Neural progenitor cell (in vitro differentiated cells): ENCODE data around the gene RAE1. TPM values are rescaled to one million over a fixed set of nuclear protein-coding genes. Genes with fewer than 3 reads are reported as not detected.

Experiments used
- DNase-seq: peaks from one replicate; pipeline ENCODE4 v3.0.0-alpha.2; 2016; ENCODE audit warnings: low spot score
- H2AFZ ChIP-seq: fragments of 200-600 bp; sonication (generic); replicated peaks from 2 replicates; pipeline ENCODE4 v1.6.1; 2016; ENCODE audit warnings: antibody characterized with exemption
- H3F3A ChIP-seq: fragments of 200-600 bp; sonication (generic); 2 replicates; pipeline ENCODE4 v1.6.1; 2016; ENCODE audit warnings: antibody characterized with exemption, low read depth
- H3K27ac ChIP-seq: fragments of 200-600 bp; sonication (generic); 2 replicates; pipeline ENCODE4 v1.5.1; 2016; ENCODE audit warnings: mild to moderate bottlenecking
- H3K27me3 ChIP-seq: fragments of 200-600 bp; sonication (generic); 2 replicates; pipeline ENCODE4 v1.6.1; 2016; ENCODE audit warnings: mild to moderate bottlenecking, moderate library complexity
- H3K36me3 ChIP-seq: fragments of 200-600 bp; sonication (generic); 2 replicates; pipeline ENCODE4 v1.5.1; 2016
- H3K4me1 ChIP-seq: fragments of 200-600 bp; sonication (generic); 2 replicates; pipeline ENCODE4 v1.6.1; 2016; ENCODE audit warnings: mixed run types
- H3K4me2 ChIP-seq: fragments of 200-600 bp; sonication (generic); 2 replicates; pipeline ENCODE4 v1.6.1; 2016
- H3K4me3 ChIP-seq: fragments of 200-600 bp; sonication (generic); 2 replicates; pipeline ENCODE4 v1.5.1; 2016
- H3K79me2 ChIP-seq: fragments of 200-600 bp; sonication (generic); 2 replicates; pipeline ENCODE4 v1.6.1; 2016; ENCODE audit warnings: low read depth
- H3K9ac ChIP-seq: fragments of 200-600 bp; sonication (generic); 2 replicates; pipeline ENCODE4 v1.6.1; 2016
- H3K9me3 ChIP-seq: fragments of 200-600 bp; sonication (generic); 2 replicates; pipeline ENCODE4 v1.5.1; 2016; ENCODE audit warnings: low read depth
- H4K20me1 ChIP-seq: fragments of 200-600 bp; sonication (generic); 2 replicates; pipeline ENCODE4 v1.6.1; 2016; ENCODE audit warnings: low read depth
- H3K27ac Mint-ChIP-seq: 3 replicates; pipeline ENCODE4 v1.8.0; 2021; ENCODE audit warnings: mixed read lengths
- H3K27me3 Mint-ChIP-seq: 2 replicates; pipeline ENCODE4 v1.8.0; 2022; ENCODE audit warnings: low read depth, mild to moderate bottlenecking, inconsistent platforms, moderate library complexity, mixed read lengths; ENCODE audit not compliant: insufficient read depth
- H3K36me3 Mint-ChIP-seq: 3 replicates; pipeline ENCODE4 v1.8.0; 2021; ENCODE audit warnings: mixed read lengths
- H3K4me1 Mint-ChIP-seq: 3 replicates; pipeline ENCODE4 v1.8.0; 2021; ENCODE audit warnings: mixed read lengths
- H3K4me3 Mint-ChIP-seq: 3 replicates; pipeline ENCODE4 v1.8.0; 2021; ENCODE audit warnings: mild to moderate bottlenecking, moderate library complexity, mixed read lengths
- H3K9me3 Mint-ChIP-seq: 3 replicates; pipeline ENCODE4 v1.8.0; 2020; ENCODE audit warnings: mixed read lengths
- EZH2 ChIP-seq: fragments of 200-600 bp; sonication (generic); IDR thresholded peaks from 2 replicates; pipeline ENCODE4 v1.6.1; 2017; ENCODE audit warnings: antibody characterized with exemption, mild to moderate bottlenecking, moderate library complexity
- EZH2phosphoT487 ChIP-seq: fragments of 200-600 bp; sonication (generic); IDR thresholded peaks from 2 replicates; pipeline ENCODE4 v1.6.1; 2017; ENCODE audit warnings: antibody characterized with exemption
- total RNA-seq: library from RNA; depleted of rRNA; stranded (reverse); fragments of >200 nt; gene quantifications from 2 replicates; pipeline ENCODE4 v1.2.3, GENCODE V29; 2015; ENCODE audit warnings: low replicate concordance
- TF ChIP-seq, protein P1 (sequence below): fragments of 200-600 bp; sonication (generic); IDR thresholded peaks from 2 replicates; pipeline ENCODE4 v1.5.1; 2017; ENCODE audit warnings: antibody characterized with exemption, mild to moderate bottlenecking

The RAE1 gene
- total RNA-seq, 1 donor from 2014 or later: 77.6 TPM

DNA sequence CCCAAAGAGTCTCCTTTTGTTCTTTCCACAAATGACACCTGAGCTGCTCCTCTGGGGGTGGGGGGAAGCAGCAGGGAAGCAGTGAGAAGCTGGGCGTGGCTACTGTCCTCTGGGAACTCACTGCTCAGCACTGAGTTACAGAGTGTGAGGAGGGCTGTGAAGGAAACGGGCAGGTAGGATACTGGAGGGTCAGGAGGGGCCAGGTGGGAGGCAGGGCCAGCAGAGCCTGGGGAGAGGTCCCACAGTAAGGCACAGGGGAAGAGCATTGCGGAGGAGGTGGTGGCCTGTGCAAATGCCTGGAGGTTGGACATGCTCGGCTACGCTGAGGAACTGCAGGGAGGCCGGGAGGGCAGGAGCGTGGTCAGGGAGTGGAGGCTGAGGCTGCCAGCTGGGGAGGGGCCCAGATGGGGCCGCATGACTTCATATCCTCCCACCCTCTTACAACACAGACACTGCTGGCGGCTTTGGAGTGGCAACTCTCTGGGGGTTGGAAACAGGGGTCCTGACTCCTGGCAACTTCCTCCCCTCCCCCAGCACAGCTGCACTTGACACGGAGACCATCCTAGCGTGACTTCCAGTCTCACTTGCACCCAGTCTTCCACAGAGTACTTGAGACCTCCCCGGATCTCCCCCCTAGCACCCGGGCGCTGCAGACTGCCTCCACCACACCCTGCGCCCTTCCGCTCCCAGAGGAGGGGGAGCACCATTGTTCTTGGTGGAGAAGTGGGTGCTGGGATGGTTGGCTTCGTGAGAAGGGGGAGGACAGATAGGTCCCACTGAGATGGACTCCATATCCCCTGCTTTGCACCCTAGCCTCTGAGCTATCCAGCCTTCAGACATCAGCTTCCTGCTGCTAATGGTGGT lies 74.3 kb downstream of the RAE1 start:
- no peak overlapping the region for H3K4me3 ChIP-seq
- no peaks in the 10 kb centered on the region for H3F3A ChIP-seq
- H3K79me2 ChIP-seq: no peaks in the 10 kb centered on the region
- DNase-seq: peak; percentile 28
- peaks cover 10% of the 10 kb centered on the region for H3K4me1 ChIP-seq
- Mint-ChIP-seq H3K27ac (no peak overlapping the region), H3K36me3 (no peaks in the 10 kb centered on the region), H3K9me3 (no peaks in the 10 kb centered on the region), H3K27me3 (peaks cover 5% of the 10 kb centered on the region), H3K4me3 (no peak overlapping the region), H3K4me1 (peaks cover 17% of the 10 kb centered on the region)
- H3K36me3 ChIP-seq: no peaks in the 10 kb centered on the region
- H4K20me1 ChIP-seq: no peaks in the 10 kb centered on the region
- H3K27ac ChIP-seq: no peak overlapping the region
- no peak overlapping the region for H3K9ac ChIP-seq
- H3K27me3 ChIP-seq: no peaks in the 10 kb centered on the region
- TF ChIP-seq EZH2 (no peak), EZH2phosphoT487 (no peak)
- H3K9me3 ChIP-seq: no peaks in the 10 kb centered on the region
- H2AFZ ChIP-seq: peak overlapping the region; percentile 42
- H3K4me2 ChIP-seq: peak overlapping the region; percentile 22

DNA sequence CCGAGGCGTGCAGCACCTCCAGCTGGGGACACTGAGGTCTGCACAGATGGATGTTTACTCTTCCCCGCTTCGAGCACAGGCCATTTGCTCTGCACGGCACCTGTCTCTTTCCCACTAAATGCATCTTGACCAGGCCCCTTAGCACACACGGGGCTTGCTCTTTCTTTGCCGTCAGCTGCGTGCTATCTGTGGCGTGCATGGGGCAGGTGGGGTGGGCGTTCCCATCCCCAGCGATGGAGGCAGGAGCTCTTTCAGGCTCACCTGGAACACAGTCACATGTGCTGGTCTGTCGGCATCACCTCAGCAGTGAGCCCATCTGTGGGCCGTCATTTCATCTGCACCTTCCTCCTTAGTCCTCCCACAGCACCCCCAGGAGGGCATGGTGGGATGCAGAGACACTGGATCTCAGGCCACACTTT lies 75.2 kb downstream of the RAE1 start:
- Histone ChIP-seq H3K4me1 (peaks cover 10% of the 10 kb centered on the region), H3F3A (no peaks in the 10 kb centered on the region), H3K79me2 (no peaks in the 10 kb centered on the region), H3K36me3 (no peaks in the 10 kb centered on the region), H3K27me3 (no peaks in the 10 kb centered on the region), H3K4me2 (no peak overlapping the region), H4K20me1 (no peaks in the 10 kb centered on the region), H3K9ac (no peak overlapping the region), H3K27ac (no peak overlapping the region), H3K4me3 (no peak overlapping the region), H3K9me3 (no peaks in the 10 kb centered on the region), H2AFZ (no peak overlapping the region)
- Mint-ChIP-seq H3K27ac (peak overlapping the region; percentile 9), H3K9me3 (no peaks in the 10 kb centered on the region), H3K36me3 (no peaks in the 10 kb centered on the region), H3K4me3 (no peak overlapping the region), H3K27me3 (peaks cover 4% of the 10 kb centered on the region), H3K4me1 (peaks cover 17% of the 10 kb centered on the region)
- no peak for TF ChIP-seq EZH2
- TF ChIP-seq, protein P1, sequence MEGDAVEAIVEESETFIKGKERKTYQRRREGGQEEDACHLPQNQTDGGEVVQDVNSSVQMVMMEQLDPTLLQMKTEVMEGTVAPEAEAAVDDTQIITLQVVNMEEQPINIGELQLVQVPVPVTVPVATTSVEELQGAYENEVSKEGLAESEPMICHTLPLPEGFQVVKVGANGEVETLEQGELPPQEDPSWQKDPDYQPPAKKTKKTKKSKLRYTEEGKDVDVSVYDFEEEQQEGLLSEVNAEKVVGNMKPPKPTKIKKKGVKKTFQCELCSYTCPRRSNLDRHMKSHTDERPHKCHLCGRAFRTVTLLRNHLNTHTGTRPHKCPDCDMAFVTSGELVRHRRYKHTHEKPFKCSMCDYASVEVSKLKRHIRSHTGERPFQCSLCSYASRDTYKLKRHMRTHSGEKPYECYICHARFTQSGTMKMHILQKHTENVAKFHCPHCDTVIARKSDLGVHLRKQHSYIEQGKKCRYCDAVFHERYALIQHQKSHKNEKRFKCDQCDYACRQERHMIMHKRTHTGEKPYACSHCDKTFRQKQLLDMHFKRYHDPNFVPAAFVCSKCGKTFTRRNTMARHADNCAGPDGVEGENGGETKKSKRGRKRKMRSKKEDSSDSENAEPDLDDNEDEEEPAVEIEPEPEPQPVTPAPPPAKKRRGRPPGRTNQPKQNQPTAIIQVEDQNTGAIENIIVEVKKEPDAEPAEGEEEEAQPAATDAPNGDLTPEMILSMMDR: peak; percentile 10
- no peak for TF ChIP-seq EZH2phosphoT487
- no peak for DNase-seq

DNA sequence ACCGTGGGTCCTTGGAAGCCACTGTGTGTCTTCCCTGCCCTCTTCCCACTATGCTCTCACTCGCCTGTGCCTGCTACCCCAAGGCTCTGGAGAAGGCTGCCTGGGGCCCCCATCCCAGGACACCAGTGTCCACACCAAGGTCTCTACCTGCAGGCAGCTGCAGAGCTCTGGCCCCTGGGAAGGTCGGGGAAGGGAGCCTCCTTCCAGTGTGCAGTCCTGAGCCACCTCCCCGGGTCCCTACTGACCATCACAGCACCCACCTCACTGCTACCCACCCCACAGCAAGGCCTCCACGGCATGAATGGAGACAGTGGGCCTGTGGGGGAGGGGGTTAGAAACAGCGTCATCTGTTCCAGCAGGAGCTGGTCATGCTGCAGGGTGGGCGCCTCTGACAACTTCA lies 75.8 kb downstream of the RAE1 start:
- no peaks in the 10 kb centered on the region for H3K36me3 Mint-ChIP-seq
- H4K20me1 ChIP-seq: no peaks in the 10 kb centered on the region
- no peak for DNase-seq
- H3K27me3 Mint-ChIP-seq: peaks cover 4% of the 10 kb centered on the region
- no peak overlapping the region for H2AFZ ChIP-seq
- H3F3A ChIP-seq: no peaks in the 10 kb centered on the region
- H3K27me3 ChIP-seq: no peaks in the 10 kb centered on the region
- no peak overlapping the region for H3K9ac ChIP-seq
- H3K4me1 Mint-ChIP-seq: peaks cover 20% of the 10 kb centered on the region
- no peak overlapping the region for H3K27ac Mint-ChIP-seq
- H3K36me3 ChIP-seq: no peaks in the 10 kb centered on the region
- TF ChIP-seq EZH2 (no peak), EZH2phosphoT487 (no peak)
- TF ChIP-seq, protein P1: no peak
- no peak overlapping the region for H3K27ac ChIP-seq
- peaks cover 10% of the 10 kb centered on the region for H3K4me1 ChIP-seq
- H3K4me3 Mint-ChIP-seq: no peak overlapping the region
- no peak overlapping the region for H3K4me3 ChIP-seq
- no peaks in the 10 kb centered on the region for H3K9me3 Mint-ChIP-seq
- H3K79me2 ChIP-seq: no peaks in the 10 kb centered on the region
- H3K9me3 ChIP-seq: no peaks in the 10 kb centered on the region
- H3K4me2 ChIP-seq: no peak overlapping the region
